ENCODE data around the gene MICAL2. TPM values are rescaled to one million over a fixed set of nuclear protein-coding genes. Genes with fewer than 3 reads are reported as not detected.

The MICAL2 gene
- total RNA-seq, 1 donor from 2014 or later = 20.8 TPM

DNA sequence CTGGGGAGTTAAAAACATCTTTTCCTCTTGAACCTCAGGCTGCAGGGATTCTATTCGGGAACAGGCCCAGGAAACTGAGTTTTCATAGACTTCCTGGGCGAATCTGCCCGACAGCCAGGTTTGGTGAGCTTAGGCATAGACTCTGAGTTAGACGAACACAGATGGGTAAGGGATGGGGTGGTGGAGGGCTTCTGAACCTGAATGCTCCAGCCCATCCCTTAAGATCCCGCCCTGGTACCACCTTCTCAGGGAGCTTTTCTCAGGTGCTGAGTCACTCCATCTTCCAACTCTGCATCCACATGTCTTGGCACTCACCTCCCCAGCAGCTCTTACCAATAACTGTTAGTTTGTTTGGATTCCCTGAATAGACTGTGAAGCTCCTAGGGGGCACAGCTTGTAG is 37.4 kb downstream of the MICAL2 start:
- Mint-ChIP-seq H3K4me3 (ENCODE audit: unreplicated experiment) (no peak overlapping the region), H3K27ac (ENCODE audit: unreplicated experiment) (no peak overlapping the region), H3K9me3 (ENCODE audit: unreplicated experiment) (no peaks in the 10 kb centered on the region), H3K36me3 (ENCODE audit: unreplicated experiment) (no peaks in the 10 kb centered on the region), H3K4me1 (ENCODE audit: unreplicated experiment) (peaks cover 25% of the 10 kb centered on the region), H3K27me3 (ENCODE audit: unreplicated experiment) (no peaks in the 10 kb centered on the region)
- TF ChIP-seq, protein P1, sequence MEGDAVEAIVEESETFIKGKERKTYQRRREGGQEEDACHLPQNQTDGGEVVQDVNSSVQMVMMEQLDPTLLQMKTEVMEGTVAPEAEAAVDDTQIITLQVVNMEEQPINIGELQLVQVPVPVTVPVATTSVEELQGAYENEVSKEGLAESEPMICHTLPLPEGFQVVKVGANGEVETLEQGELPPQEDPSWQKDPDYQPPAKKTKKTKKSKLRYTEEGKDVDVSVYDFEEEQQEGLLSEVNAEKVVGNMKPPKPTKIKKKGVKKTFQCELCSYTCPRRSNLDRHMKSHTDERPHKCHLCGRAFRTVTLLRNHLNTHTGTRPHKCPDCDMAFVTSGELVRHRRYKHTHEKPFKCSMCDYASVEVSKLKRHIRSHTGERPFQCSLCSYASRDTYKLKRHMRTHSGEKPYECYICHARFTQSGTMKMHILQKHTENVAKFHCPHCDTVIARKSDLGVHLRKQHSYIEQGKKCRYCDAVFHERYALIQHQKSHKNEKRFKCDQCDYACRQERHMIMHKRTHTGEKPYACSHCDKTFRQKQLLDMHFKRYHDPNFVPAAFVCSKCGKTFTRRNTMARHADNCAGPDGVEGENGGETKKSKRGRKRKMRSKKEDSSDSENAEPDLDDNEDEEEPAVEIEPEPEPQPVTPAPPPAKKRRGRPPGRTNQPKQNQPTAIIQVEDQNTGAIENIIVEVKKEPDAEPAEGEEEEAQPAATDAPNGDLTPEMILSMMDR (IDR thresholded peaks at IDR 0.05) = no peak
- DNase-seq (ENCODE audit: extremely low spot score, unreplicated experiment) = no peak

DNA sequence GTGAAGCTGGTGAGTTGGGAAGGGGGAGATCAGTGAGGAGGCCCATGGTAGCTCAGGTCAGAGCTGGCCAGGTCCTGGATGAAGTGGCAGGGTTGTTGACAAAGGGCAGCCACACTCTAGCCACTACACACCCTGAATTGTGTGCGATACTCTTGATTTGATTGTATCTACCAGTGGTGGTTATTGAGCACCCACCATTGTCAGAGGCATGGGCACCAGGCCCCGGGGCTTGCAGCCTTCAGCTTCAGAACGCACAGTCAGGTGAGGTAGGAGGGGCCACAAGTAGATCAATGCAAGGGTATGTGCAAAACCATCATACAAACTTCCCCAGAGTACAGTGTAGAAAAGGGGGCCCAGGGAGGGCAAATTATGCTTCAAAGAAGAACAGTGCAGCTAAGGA is 38.1 kb downstream of the MICAL2 start:
- H3K4me1 Mint-ChIP-seq (ENCODE audit: unreplicated experiment) = peaks cover 19% of the 10 kb centered on the region

DNA sequence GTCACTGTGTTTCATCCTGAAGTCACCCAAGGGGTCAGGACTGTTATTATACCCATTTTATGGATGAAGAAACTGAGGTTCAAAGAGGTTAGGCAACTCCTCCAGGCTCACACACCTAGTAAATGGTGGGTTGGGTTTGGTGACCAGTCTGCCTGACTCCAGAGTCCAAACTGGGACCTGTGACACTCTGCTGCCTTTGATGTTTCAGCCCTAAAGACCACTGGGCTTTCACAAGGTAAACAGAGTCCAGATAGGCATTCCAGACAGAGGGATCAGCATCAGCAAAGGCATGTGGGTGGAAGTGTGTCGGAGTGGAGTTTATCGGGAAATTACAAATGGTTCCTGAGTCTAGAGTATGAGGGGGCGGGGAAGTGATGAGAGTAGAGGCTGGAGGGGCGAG is 38.5 kb downstream of the MICAL2 start:
- peaks cover 18% of the 10 kb centered on the region for H3K4me1 Mint-ChIP-seq (ENCODE audit: unreplicated experiment)
- no peak overlapping the region for H3K4me3 Mint-ChIP-seq (ENCODE audit: unreplicated experiment)
- DNase-seq (ENCODE audit: extremely low spot score, unreplicated experiment) = no peak
- no peaks in the 10 kb centered on the region for H3K9me3 Mint-ChIP-seq (ENCODE audit: unreplicated experiment)
- no peaks in the 10 kb centered on the region for H3K36me3 Mint-ChIP-seq (ENCODE audit: unreplicated experiment)
- H3K27me3 Mint-ChIP-seq (ENCODE audit: unreplicated experiment) = no peaks in the 10 kb centered on the region
- H3K27ac Mint-ChIP-seq (ENCODE audit: unreplicated experiment) = no peak overlapping the region
- TF ChIP-seq, protein P1 (IDR thresholded peaks at IDR 0.05) = no peak

More for the DNA sequence above, 38.1 kb downstream of the MICAL2 start:
- Mint-ChIP-seq H3K4me3 (ENCODE audit: unreplicated experiment) (no peak overlapping the region), H3K27me3 (ENCODE audit: unreplicated experiment) (no peaks in the 10 kb centered on the region), H3K9me3 (ENCODE audit: unreplicated experiment) (no peaks in the 10 kb centered on the region), H3K36me3 (ENCODE audit: unreplicated experiment) (no peaks in the 10 kb centered on the region), H3K27ac (ENCODE audit: unreplicated experiment) (no peak overlapping the region)
- TF ChIP-seq, protein P1 (IDR thresholded peaks at IDR 0.05) = no peak
- no peak for DNase-seq (ENCODE audit: extremely low spot score, unreplicated experiment)

DNA sequence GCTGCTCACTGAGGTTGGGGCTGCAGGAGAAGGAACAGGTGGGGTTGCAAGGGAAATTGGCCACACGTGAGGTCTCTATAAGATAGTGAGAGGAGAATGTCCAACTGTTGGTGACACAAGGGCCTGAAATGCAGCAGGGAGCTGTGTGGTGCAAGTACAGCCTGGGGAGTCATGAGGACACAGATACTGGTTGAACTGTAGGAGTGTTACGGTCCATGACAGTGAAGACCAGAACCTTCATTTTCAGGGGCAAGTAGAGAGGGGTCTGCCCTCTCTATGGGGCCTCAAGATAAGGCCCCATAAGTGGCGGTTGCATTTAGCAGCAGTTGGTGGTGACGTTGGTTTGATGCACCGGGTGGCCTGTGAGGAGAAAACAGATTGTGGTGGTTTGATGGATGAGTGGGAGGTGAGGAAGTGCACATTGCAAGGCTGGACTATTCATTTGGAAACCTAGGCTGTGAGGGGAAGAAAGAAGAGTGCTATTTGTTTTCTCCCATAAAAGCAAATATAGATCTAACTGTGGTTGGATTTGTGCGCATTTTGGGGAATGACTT is 39.4 kb downstream of the MICAL2 start:
- Mint-ChIP-seq H3K4me3 (ENCODE audit: unreplicated experiment) (no peak overlapping the region), H3K27me3 (ENCODE audit: unreplicated experiment) (no peaks in the 10 kb centered on the region), H3K27ac (ENCODE audit: unreplicated experiment) (no peak overlapping the region), H3K9me3 (ENCODE audit: unreplicated experiment) (no peaks in the 10 kb centered on the region), H3K36me3 (ENCODE audit: unreplicated experiment) (no peaks in the 10 kb centered on the region), H3K4me1 (ENCODE audit: unreplicated experiment) (peaks cover 18% of the 10 kb centered on the region)
- DNase-seq (ENCODE audit: extremely low spot score, unreplicated experiment) = no peak
- TF ChIP-seq, protein P1 (IDR thresholded peaks at IDR 0.05) = no peak

DNA sequence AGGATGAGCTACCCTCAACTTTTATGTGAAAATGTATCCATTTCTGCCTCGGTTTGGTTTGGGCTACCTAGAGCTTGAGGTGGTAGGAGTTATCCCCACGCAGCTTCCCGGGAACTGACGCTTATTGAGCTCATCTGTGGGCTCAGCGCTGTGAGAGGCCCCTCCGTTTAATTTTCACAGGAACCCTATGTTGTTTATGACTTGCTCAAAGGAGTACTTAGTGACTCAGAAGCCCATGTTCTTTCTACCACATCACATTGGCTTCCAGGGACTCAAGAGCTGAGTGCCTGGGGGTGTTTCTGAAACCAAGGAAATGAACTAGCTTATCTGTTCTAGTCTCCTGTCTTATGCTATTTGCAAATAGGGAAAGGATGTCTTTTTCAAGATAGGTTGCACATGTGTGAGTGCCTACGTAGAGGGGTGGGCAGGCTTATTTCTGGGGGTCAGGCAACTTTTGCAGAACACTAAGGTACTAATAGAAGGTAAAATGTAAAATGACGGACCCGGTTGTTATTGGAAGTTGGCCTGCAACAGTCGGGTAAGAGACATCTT is 40.5 kb downstream of the MICAL2 start:
- H3K27ac Mint-ChIP-seq (ENCODE audit: unreplicated experiment) = no peak overlapping the region
- no peaks in the 10 kb centered on the region for H3K9me3 Mint-ChIP-seq (ENCODE audit: unreplicated experiment)
- peaks cover 18% of the 10 kb centered on the region for H3K4me1 Mint-ChIP-seq (ENCODE audit: unreplicated experiment)
- H3K4me3 Mint-ChIP-seq (ENCODE audit: unreplicated experiment) = no peak overlapping the region
- no peaks in the 10 kb centered on the region for H3K36me3 Mint-ChIP-seq (ENCODE audit: unreplicated experiment)
- no peaks in the 10 kb centered on the region for H3K27me3 Mint-ChIP-seq (ENCODE audit: unreplicated experiment)
- DNase-seq (ENCODE audit: extremely low spot score, unreplicated experiment) = no peak
- TF ChIP-seq, protein P1 (IDR thresholded peaks at IDR 0.05) = no peak

Measured in osteocyte (in vitro differentiated cells).